Activated CD8-positive, alpha-beta memory T cell treated with anti-CD3 and anti-CD28 coated beads for 1 hour (primary cell): ENCODE data around the gene MLH1.
"Not testable (repeated sequence)": the region's sequence is repeated elsewhere in the genome, so short reads cannot be mapped to it uniquely, and the experiment has no call there.

Experiments used
- DNase-seq, 2 donors: peaks; one replicate each; pipeline ENCODE4 v3.0.0-alpha.2; 2020; ENCODE audit warnings: low read depth in 1 of 2; ENCODE audit errors: extremely low read depth in 1 of 2

MLH1 gene

DNA sequence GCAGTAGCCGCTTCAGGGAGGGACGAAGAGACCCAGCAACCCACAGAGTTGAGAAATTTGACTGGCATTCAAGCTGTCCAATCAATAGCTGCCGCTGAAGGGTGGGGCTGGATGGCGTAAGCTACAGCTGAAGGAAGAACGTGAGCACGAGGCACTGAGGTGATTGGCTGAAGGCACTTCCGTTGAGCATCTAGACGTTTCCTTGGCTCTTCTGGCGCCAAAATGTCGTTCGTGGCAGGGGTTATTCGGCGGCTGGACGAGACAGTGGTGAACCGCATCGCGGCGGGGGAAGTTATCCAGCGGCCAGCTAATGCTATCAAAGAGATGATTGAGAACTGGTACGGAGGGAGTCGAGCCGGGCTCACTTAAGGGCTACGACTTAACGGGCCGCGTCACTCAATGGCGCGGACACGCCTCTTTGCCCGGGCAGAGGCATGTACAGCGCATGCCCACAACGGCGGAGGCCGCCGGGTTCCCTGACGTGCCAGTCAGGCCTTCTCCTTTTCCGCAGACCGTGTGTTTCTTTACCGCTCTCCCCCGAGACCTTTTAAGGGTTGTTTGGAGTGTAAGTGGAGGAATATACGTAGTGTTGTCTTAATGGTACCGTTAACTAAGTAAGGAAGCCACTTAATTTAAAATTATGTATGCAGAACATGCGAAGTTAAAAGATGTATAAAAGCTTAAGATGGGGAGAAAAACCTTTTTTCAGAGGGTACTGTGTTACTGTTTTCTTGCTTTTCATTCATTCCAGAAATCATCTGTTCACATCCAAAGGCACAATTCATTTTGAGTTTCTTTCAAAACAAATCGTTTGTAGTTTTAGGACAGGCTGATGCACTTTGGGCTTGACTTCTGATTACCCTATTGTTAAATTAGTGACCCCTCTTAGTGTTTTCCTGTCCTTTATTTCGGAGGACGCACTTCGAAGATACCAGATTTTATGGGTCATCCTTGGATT, at the start of gene MLH1:
Gene MLH1, plus strand, starts transcription at position 193 of the 958 bp plus-strand sequence. Its CDS starts 30 bp downstream, at position 223.
- DNase-seq, result peak; percentile 91 to 98

DNA sequence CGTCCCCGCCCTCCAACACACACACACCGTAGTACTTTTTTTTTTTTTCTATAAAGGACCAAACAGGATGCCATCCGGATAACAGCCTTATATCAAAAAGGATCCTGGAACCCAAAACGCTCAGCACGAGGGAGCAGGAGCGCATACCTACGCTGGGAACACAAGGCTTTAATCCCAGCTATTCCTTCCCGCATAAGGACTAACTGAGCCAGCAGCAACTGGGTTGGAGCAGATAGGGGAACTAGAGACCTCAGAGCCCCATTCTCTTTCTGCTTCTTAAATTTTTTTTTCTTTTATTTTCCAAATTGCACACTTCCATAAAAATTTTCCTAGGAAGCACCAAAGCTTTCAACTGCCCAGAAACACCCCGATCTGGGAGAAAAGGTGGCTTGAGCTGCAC, 49.7 kb upstream of the MLH1 start:
- DNase-seq, result no peak

DNA sequence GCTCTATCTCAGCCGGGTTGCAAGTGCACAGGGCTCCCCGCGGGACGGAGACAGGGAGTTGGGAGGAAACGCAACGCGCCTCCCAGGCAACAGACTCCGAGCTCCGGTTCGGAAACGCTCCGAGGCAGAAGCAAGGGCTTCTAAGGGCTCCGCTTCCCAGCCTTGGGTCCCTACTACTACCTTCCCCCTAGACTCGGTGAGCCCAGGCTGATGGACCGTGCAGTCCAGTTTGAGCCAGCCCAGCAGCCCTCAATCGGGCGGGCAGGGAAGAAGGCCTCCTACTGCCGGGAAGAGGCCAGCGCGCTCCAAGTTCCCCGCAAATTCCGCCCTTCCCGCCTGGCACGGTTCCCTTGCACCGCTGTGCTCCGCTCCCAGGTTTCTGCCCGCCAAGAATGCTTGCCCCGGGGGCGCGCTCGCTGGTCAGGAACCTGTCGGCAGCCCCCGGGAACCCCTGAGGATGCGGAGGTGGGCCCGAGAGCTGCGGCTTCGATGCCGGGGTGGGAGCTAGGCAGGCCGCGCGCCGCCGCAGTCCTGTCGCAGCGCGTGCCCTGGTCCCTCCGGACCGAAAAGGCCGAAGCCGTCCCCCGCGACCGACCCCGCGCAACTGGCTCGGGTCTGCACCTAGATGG, 49.2 kb upstream of the MLH1 start:
- no peak for DNase-seq

DNA sequence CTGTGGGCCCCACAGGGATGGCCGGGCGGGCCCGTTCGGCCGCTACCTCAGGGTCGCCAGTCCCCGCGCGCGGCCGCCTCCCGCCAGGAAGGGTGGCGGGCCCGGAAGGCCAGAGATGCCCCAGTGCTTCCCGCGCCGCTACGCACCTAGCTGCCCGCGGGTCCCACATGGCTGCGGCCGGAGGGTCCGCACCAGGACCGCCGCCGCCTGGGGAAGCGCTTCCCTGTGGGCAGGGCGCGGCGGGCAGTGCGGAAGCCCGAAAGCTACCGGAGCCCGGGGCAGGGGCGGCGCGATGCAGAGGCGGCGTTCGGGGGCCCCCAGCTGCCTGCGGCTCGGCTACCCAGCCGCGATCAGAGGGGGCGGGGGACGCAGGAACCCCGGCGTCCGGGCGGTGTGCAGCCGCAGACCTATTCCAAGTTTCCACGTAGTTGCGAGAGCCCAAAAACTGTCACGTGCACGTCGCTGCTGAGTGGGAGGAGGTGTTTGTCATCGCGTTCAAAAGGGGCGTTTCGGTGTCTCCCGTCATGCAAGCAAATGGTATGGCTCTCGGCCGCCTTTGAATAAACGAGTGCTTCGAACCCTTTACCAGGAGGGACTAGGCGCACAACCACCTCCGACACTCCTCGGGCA, 48.6 kb upstream of the MLH1 start, which contains the start of gene TRANK1:
Gene TRANK1, minus strand, starts transcription at position 414 of the 630 bp plus-strand sequence. Its CDS starts 245 bp downstream, at position 169.
- peak; percentile 61 to 64 for DNase-seq

DNA sequence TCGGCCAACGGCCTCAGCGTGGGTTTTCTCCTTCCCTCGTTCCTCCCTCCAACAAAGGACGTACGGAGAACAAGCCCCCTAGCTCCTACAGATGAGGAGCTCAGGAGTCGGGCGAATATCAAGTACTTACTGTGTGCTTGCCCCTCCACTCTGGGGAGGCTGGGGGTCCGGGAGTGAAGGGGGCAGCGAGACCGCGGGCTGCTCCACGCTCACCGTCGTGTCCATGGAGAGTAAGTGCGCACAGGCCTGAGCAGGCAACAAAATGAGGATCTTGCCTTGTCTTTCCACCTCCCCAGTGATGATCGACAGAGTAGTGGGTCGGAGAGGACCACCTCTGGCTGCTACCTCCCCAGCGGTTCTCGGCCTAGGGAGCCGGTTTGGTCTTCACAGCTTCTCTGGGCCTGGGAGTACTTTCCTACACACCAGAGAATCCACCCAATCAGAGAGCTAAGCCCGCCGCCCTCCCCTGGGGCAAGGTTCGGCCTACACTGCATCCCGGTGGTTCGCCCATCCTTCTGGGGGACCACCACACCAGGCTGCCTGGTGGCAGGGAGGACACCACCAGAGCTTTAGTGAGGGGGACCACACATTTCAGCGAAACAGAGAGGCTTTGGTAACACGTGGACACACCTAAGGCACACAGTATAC, 47.9 kb upstream of the MLH1 start:
- DNase-seq, result no peak

DNA sequence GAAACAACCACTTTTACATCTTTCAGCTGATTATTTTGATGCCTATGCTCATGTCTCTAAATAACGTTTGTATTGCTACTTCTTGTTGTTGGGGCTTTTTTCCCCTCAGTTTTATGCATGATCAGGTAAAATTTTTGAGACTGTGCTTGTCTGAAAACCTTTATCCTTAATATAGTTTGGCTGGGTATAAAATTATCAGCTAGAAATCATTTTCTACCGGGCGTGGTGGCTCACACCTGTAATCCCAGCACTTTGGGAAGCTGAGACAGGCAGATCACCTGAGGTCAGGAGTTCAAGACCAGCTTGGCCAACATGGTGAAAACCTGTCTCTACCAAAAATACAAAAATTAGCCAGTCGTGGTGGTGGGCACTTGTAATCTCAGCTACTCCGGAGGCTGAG, 45.5 kb upstream of the MLH1 start:
- not testable (repeated sequence) for DNase-seq

DNA sequence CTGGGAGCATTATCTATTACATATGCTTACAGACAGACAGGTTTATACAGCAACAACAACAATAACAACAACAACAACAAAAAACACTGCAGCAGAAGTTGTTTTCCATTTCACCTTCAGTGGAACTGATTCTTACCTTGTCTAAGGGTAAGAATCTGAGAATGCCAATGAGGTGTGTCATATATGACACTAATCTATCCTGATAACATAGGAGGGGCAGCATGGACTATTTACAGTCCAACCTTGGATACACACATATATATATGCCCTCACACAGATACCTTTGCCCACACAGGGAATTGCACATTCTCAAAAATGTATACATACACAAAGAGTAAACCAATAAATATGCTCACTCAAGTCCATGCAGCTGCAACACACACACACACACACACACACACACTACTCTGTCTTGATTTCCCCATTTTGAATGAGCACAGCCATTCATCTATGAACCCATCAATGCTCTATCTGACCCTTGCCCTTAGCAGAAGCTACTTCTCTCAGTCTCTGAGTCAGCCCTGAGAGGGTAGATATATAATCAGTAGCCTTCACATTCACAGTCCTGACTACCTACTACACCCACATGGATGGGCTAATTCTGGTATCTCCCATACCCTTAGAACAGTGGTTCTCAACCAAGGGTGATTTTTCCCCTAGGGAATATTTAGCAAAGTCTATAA, 38.7 kb upstream of the MLH1 start:
- DNase-seq, result no peak

DNA sequence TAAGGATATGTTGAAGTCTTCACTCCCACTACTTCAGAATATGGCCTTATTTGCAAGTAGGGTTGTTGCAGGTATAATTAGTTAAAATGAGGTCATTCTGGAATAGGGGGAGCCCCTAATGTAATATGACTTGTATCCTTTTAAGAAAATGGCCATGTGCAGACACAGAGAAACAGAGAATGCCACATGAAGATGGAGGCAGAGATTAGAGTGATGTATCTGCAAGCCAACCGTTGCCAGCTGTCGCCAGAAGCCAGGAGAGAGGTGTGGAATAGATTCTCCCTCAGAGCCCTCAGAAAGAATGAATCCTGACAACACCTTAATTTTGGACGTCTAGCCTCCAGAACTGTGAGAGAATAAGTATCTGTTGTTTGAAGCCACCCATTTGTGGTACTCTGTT, 37.2 kb upstream of the MLH1 start:
- DNase-seq, result no peak

DNA sequence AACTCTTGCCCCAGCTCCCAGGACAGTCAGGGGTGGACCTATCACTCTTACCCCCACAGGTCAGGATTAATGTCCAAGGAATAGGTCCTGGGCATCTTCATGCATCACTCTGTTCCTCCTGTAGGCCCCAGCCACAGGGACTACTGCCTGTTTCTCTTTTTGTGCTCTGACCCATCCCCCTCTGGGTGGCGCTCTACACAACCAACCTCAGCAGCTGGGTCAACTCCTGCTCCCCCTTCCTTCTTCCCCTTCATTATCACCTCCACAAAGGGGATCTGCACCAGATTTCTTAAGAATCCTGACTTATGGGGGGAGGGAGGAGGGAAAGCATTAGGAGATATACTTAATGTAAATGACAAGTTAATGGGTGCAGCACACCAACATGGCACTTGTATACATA, 36.3 kb upstream of the MLH1 start:
- DNase-seq, result no peak

DNA sequence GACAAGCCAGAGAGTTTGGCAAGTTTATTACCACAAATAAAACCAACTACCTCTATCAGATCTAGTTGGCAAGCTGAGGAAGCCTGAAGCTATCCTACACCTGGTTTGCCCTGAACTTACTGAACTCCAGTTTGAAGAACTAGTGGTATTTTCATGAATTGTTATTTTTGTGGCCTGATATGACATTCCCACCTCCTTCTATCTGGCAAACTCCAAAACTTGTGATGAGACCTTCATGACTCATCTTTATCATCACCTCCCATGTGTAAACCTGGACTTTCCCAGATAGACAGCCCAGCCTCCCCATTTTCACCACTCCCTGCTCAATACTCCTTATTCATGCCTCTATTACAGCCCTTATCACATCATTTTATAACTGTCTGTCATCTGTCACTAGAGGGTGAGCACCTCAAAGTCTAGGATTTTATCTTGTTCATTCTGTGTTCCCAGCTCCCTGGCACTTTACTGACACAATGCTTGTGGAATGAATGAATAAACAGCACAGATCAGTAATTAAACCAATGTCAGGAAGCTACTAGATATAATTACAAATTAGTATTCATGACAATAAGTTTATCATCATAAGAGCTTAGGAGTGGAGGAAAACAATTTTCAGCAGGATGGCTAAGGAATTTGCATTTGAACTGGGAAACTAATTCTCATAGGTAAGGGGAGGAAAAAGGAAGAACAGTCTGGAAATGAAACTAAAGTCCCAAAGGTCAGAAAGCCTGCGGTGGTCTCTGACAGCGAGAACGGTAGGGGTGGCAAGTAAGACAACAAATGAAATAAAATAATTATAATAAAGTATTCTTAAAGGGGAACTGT, 35.2 kb upstream of the MLH1 start:
- DNase-seq, result no peak

DNA sequence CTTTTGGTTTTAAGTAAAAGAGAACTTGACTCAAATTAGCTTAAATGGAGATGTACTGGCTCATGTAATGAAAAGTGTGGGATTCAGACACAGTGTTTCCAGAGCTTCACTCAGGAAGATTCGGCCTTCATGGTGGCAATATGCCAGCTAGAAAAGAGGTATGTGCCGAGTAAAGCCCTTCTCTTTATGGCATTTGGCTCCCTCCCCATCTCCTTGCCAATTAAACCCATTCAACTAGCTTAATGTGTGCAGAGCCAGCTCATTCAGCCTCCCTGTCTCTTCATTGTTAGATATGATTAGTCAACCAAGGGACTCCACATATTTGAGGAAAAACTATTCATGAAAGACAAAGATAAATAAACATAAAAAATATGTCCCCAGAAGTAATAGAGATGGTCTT, 33.5 kb upstream of the MLH1 start:
- DNase-seq, result no peak

DNA sequence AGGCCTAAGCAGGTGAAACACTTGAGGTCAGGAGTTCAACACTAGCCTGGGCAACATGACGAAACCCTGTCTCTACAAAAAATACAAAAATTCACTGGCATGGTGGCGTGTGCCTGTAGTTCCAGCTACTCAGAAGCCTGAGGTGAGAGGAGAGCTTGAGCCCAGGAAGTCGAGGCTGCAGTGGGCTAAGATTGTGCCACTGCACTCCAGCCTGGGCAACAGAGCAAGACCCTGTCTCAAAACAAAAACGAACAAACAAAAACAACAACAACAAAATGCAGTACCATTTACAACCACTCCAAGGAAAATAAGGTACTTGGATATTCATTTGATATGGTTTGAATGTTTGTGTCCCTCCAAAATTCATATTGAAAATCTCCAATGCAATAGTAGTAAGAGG, 32.8 kb upstream of the MLH1 start:
- no peak for DNase-seq

DNA sequence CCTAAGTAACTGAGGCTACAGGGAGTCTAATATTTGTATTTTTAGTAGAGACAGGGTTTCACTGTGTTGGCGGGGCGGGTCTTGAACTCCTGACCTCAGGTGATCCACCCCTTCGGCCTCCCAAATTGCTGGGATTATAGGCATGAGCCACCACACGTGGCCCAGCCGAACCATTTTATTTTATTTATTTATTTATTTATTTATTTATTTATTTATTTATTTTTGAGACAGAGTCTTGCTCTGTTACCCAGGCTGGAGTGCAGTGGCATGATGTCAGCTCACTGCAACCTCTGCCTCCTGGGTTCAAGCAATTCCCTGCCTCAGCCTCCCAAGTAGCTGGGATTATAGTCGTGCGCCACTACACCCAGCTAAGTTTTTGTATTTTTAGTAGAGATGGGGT, 30.3 kb upstream of the MLH1 start:
- not testable (repeated sequence) for DNase-seq

DNA sequence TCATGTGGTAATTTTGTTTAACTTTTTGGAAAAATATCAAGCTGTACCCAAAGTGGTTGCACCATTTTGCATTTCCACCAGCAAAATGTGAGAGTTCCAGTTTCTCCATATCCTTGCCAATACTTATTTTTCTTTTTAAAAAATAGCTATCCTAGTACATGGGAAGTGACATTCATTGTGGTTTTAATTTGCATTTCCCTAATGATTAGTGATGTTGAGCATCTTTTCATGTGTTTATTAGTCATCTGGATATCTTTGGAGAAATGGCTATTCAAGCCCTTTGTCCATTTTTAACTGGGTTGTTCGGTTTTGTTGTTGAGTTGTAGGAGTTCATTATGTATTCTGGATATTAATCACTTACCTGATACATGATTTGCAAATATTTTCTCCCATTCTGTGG, 29.0 kb upstream of the MLH1 start:
- DNase-seq, result no peak

DNA sequence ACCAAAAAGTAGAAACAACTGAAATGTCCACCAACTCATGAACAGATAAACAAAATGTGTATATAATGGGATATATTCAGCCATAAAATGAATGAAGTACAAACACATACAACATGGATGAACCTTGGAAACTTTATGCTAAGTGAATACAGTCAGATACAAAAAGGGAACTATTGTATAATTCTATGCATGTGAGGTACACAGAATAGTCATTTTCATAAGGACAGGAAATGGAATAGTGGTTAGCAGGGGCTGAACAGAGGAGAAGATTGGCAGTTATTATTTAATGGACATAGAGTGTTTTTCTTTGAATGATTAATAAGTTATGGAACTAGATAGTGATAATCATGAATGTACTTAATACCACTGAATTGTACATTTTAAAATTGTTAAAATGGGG, 28.5 kb upstream of the MLH1 start:
- DNase-seq, result no peak

DNA sequence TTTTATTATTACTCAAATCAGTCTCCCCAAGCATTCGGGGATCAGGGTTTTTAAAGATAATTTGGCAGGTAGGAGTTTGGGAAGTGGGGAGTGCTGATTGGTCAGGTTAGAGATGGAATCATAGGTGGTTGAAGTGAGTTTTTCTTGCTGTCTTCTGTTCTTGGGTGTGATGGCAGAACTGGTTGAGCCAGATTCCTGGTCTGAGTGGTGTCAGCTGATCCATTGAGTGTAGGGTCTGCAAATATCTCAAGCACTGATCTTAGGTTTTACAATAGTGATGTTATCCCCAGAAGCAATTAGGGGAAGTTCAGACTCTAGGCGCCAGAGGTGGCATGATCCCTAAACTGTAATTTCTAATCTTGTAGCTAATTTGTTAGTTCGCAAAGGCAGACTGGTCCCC, 27.9 kb upstream of the MLH1 start:
- no peak for DNase-seq

DNA sequence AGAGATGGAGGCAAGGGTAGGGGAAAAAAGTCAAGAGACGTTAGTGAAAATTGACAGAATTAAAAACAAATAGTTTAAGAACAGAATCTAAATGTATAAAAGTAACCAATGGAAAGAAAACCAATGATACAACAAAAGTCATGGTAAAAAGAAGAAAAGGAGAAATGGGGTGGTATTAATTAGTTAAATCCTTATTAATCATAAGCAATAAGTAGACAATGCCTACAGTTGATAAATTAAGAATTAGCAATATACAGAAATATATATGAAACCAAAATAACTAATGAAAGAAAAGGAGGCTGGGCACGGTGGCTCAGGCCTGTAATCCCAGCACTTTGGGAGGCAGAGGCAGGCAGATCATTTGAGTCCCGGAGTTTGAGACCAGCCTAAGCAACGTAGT, 24.2 kb upstream of the MLH1 start:
- no peak for DNase-seq

DNA sequence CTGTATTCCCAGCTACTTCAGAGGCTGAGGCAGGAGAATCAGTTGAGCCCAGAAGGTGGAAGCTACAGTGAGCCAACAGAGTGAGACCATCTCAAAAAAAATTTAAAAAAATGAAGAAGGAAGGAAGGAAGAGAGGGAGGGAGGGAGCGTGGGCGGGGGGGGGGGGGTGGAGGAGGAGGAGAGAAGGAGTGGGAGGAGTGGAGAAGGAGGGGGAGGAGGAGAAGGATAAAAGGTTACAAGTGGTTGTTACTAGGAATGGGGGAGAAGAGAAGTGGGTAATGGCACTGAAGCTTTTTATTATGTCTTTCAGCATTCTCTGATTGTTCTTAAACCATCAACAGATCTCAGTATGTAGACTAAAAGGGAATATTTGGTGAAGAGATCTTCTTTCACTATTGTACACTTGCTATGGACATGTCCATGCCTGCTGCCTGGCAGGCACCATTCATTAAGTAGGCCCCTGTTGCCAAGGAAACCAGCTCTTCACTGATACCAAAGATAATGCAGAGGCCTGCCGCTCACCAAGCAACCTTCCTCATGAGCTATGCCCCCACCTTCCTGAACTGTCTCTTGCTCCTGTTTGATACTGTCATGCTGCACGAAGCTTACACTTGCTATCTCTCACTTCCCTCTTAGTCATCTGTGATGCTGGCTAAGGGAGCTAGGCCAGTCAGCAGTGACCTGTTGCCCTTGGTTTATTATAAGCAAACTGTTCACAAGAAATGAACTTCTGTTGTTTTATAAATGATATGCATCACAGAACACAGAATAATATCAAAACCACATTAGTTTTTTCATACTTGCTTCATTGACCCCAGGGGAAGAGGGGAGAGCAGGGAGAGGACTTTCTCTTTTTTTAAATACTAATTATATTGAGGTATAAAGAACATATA, 23.5 kb upstream of the MLH1 start:
- DNase-seq, result no peak

DNA sequence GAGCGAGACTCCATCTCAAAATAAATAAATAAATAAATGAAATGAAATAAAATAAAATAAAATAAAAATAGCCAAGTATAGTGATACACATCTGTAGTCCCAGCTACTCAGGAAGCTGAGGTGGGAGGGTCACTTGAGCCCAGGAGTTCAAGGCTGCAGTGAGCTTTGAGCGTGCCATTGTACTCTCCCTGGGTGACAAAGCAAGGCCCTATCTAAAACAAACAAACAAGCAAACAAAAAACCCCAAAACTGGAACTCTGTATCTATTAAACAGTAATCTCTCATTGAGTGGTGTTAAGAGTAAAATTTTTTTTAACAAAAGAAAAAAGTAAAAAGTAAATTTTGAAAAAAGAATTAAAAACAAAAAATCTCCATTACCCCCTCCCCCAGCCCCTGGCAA, 21.2 kb upstream of the MLH1 start:
- DNase-seq, result no peak
